ENCODE measurements around the gene MRPS11. TPM values are rescaled to one million over a fixed set of nuclear protein-coding genes. Genes with fewer than 3 reads are reported as not detected.
A peak's percentile ranks its signal among the peaks of the same experiment; 100 is the strongest.

Gene MRPS11
- total and polyA plus RNA-seq, 2 of the 8 experiments (the other 6 are each of a cell fraction or from before 2014, with no cell fraction given): 41.4 to 59.2 TPM

DNA sequence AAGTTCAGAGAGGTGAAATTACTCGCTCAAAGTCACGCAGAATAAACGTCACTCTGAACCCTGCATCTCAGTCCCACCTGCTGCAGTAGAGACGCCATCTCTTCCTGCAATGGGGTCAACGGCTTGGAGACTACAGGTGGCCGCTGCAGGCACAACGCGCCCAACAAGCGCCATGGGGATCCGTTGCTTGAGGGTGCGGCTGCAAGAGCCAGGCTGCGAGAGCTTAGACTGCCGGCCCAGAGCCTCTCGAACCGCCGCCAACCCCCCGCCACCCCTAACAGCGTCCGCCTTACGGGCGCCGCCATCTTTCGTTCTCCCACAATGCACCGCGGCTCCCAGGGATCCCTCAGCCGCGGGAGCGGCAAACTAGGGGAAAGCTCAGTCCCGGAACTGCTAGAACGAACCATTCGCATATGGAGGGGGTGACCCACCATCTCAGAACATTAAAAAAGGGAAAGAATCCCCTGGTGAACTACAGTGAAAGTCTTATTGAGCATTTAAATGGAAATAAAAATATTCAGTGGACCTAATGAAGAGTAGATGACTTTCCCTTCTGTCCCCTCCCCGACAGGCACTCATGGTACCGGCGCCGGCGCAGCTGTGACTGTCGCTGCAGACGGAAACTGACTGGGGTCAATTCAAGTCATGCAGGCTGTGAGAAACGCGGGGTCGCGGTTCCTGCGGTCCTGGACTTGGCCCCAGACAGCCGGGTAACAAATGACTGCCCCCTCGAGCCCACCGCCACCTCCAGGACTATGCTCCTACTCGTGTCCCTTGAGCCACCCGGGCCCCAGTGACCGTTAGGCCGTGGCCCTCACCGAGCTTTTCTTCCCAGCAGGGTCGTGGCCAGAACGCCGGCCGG lies at the start of gene MRPS11, which contains the start of gene MRPL46 (continued):
- TF ChIP-seq, protein P1, sequence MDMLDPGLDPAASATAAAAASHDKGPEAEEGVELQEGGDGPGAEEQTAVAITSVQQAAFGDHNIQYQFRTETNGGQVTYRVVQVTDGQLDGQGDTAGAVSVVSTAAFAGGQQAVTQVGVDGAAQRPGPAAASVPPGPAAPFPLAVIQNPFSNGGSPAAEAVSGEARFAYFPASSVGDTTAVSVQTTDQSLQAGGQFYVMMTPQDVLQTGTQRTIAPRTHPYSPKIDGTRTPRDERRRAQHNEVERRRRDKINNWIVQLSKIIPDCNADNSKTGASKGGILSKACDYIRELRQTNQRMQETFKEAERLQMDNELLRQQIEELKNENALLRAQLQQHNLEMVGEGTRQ (IDR thresholded peaks at IDR 0.05; ENCODE audit: low read length): no peak
- TF ChIP-seq, protein P2, sequence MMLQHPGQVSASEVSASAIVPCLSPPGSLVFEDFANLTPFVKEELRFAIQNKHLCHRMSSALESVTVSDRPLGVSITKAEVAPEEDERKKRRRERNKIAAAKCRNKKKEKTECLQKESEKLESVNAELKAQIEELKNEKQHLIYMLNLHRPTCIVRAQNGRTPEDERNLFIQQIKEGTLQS (IDR thresholded peaks at IDR 0.05; ENCODE audit: insufficient read depth, low read depth, low read length): no peak
- TF ChIP-seq KDM5A (IDR thresholded peaks at IDR 0.05; ENCODE audit: low read length) (peak; percentile 97), SP1 (IDR thresholded peaks at IDR 0.05; ENCODE audit: low read depth, low read length) (peak; percentile 66; the same call in 1 of the 2 replicates), ASH2L (IDR thresholded peaks at IDR 0.05; ENCODE audit: low read length) (peak; percentile 91), SUZ12 (IDR thresholded peaks at IDR 0.05; ENCODE audit: low read length) (no peak), TAF1 (IDR thresholded peaks at IDR 0.05; ENCODE audit: low read depth, low read length) (peak; percentile 99), BRCA1 (IDR thresholded peaks at IDR 0.05; ENCODE audit: low read depth, low read length) (peak; percentile 2; the same call in 1 of the 2 replicates), BCL11A (IDR thresholded peaks at IDR 0.05; ENCODE audit: low read depth in 2 of 2, low read length in 2 of 2) (no peak), RAD21 (IDR thresholded peaks at IDR 0.05 in 1 of 2, conservative IDR thresholded peaks at IDR 0.05 in 1 of 2; ENCODE audit: low read depth in 2 of 2, low read length in 2 of 2) (no peak), NANOG (IDR thresholded peaks at IDR 0.05; ENCODE audit: insufficient read depth, low read depth, low read length, poor library complexity, severe bottlenecking) (no peak), BACH1 (IDR thresholded peaks at IDR 0.05; ENCODE audit: low read length) (no peak), GTF2F1 (IDR thresholded peaks at IDR 0.05; ENCODE audit: borderline replicate concordance, low read depth, low read length) (0 out of 2 replicates have a peak, but pooled peaks have one; percentile 57), CBX5 (IDR thresholded peaks at IDR 0.05; ENCODE audit: low read depth, low read length) (no peak), GABPA (IDR thresholded peaks at IDR 0.05; ENCODE audit: borderline replicate concordance, insufficient read depth, low read length) (no peak), KDM1A (IDR thresholded peaks at IDR 0.05; ENCODE audit: borderline replicate concordance, low read length) (no peak), SIX5 (IDR thresholded peaks at IDR 0.05; ENCODE audit: low read depth, low read length) (peak; percentile 56), YY1 (IDR thresholded peaks at IDR 0.05; ENCODE audit: low read depth, low read length) (peak; percentile 99), SP4 (IDR thresholded peaks at IDR 0.05; ENCODE audit: low read length) (no peak), SIRT6 (IDR thresholded peaks at IDR 0.05; ENCODE audit: low read length) (no peak), SRF (IDR thresholded peaks at IDR 0.05; ENCODE audit: low read depth, low read length) (no peak), POU5F1 (IDR thresholded peaks at IDR 0.05; ENCODE audit: low read depth, low read length) (no peak), HDAC6 (IDR thresholded peaks at IDR 0.05; ENCODE audit: low read depth, low read length) (no peak)

Data from H1 (cell line).